ENCODE data around the gene RNASE13.

Gene RNASE13

GRCh38 chr14:21038441-21039422 lies 4.1 kb upstream of the RNASE13 start:
- Histone ChIP-seq H3K9ac (ENCODE audit: low read depth, low read length) (peak overlapping the region; percentile 51; the same call in 1 of the 2 replicates), H3K4me1 (ENCODE audit: insufficient read depth, low read length) (peaks cover 15% of the 10 kb centered on the region; the same call in 1 of the 2 replicates), H3K27me3 (ENCODE audit: insufficient read depth, low read length) (no peaks in the 10 kb centered on the region), H3K36me3 (ENCODE audit: insufficient read depth, low read depth, low read length) (no peaks in the 10 kb centered on the region), H3K4me3 (ENCODE audit: low read length) (no peak overlapping the region; the same call in 1 of the 2 replicates), H3K27ac (ENCODE audit: low read length) (no peak overlapping the region), H3K9me3 (ENCODE audit: insufficient read depth, low read depth, low read length) (no peaks in the 10 kb centered on the region)

DNA sequence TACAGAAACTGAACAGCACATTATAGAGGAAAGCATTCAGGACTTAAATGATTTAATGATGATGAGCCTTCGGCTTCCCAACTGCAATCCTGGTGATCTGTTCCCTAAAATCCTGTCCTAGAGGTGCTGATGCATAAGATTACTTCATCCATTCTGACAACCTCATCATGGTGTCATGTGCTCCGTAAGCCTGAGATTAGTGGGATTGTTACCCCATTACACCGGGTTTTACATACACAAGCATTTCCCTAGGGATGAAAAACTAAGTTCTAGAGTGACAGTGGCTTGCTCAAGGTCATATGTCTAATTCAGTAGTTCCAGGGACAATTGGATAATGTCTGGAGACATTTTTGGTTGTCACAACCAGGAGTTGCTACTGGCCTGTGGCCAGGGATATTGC lies 2.5 kb upstream of the RNASE13 start:
- Histone ChIP-seq H3K27ac (ENCODE audit: low read length) (no peak overlapping the region), H3K9ac (ENCODE audit: low read depth, low read length) (no peak overlapping the region), H3K4me3 (ENCODE audit: low read length) (no peak overlapping the region), H3K9me3 (ENCODE audit: insufficient read depth, low read depth, low read length) (no peaks in the 10 kb centered on the region), H3K4me1 (ENCODE audit: insufficient read depth, low read length) (peaks cover 15% of the 10 kb centered on the region; the same call in 1 of the 2 replicates), H3K27me3 (ENCODE audit: insufficient read depth, low read length) (no peaks in the 10 kb centered on the region), H3K36me3 (ENCODE audit: insufficient read depth, low read depth, low read length) (no peaks in the 10 kb centered on the region)

DNA sequence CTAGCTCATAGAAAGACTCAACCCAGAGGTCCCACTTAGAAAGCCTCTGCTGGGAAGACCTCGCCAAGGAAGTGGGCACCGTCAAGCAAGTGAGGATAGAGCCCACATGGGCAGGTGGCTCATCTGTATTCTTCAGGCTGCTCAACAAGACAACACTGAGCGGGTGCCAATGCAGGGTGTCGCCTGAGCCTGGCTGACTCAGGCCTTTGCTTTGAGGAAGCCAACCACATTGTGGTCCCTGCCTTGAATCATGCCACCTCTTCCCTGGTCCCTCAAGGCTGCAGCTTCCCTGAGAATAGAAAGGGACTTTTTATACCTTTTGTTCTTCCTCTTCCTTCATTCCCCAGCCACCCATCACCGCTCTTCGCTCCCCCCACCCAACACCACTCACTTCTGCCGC lies 2.1 kb upstream of the RNASE13 start:
- Histone ChIP-seq H3K27me3 (ENCODE audit: insufficient read depth, low read length) (0 out of 2 replicates have a peak, but pooled peaks cover 4% of the 10 kb centered on the region), H3K9ac (ENCODE audit: low read depth, low read length) (no peak overlapping the region), H3K27ac (ENCODE audit: low read length) (no peak overlapping the region), H3K4me3 (ENCODE audit: low read length) (no peak overlapping the region), H3K9me3 (ENCODE audit: insufficient read depth, low read depth, low read length) (no peaks in the 10 kb centered on the region), H3K36me3 (ENCODE audit: insufficient read depth, low read depth, low read length) (no peaks in the 10 kb centered on the region), H3K4me1 (ENCODE audit: insufficient read depth, low read length) (peaks cover 15% of the 10 kb centered on the region; the same call in 1 of the 2 replicates)

DNA sequence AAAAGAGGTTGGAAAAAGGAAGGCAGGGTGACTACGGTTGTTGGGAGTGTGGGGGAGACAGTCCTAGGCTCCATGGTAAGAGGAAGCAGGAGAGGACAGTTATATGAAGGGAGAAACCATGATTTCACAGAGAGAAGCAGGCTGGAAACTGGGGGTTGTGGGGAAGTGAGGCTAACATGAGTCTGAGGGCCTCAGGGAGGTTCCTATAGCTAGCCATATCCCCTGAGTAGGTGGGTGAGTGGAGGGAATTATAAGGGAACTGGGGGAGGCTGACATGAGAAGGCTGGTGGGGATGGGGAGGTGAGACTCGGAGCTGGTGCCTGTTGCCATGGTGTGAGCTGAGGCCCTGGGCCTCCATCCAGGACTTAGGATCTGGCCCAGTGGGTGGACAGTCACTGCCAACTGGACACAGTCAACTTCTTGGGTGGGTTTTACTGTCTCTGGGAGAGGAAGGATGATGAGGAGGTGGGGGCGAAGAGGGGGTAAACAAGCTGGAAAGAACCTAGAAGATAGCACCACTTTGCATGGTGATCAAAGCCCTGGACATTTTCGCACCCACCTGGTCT lies 1.4 kb downstream of the RNASE13 start:
- H3K9ac ChIP-seq (ENCODE audit: low read depth, low read length): no peak overlapping the region
- no peaks in the 10 kb centered on the region for H3K9me3 ChIP-seq (ENCODE audit: insufficient read depth, low read depth, low read length)
- H3K27me3 ChIP-seq (ENCODE audit: insufficient read depth, low read length): peaks cover 10% of the 10 kb centered on the region; the same call in 1 of the 2 replicates
- H3K27ac ChIP-seq (ENCODE audit: low read length): no peak overlapping the region
- no peak overlapping the region for H3K4me3 ChIP-seq (ENCODE audit: low read length)
- no peaks in the 10 kb centered on the region for H3K4me1 ChIP-seq (ENCODE audit: insufficient read depth, low read length)
- no peaks in the 10 kb centered on the region for H3K36me3 ChIP-seq (ENCODE audit: insufficient read depth, low read depth, low read length)

DNA sequence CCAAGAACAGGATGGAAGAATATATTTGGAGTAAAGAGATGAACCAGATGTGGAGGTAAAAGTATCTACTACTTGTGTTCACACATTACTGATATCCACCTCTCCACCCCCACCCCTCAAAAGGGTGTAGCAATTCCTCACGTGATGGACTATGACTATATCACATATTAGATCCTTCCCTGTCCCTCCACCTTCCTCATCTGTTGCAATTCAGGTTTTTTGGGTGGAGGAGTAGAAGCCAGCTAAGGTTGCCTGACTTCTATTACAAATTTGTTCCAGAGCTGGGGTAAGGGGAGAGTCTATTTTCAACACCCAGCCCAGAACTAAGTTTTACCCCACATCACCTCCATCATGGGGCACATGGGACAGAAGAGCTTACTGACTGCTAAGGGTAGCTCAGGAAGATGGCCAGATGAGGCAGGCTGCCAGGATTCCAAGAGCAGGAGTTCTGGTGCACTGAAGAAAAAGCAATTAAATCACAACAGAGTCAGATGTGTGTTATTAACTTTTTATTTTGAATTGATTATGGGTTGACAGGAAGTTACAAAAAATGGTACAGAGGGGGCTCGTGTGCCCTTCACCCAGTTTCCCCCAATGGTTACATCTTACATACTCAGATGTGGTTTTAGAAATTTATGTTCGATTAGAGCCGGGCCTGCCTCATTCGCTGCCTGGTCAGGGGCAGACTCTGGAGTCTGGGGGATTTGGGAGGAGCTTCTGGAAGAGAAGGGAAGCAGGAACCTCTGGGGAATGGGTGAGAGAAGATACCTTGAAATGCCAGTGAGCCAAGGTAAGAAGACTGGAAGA lies 2.1 kb downstream of the RNASE13 start:
- Histone ChIP-seq H3K9me3 (ENCODE audit: insufficient read depth, low read depth, low read length) (no peaks in the 10 kb centered on the region), H3K4me3 (ENCODE audit: low read length) (no peak overlapping the region), H3K27me3 (ENCODE audit: insufficient read depth, low read length) (peaks cover 10% of the 10 kb centered on the region), H3K27ac (ENCODE audit: low read length) (no peak overlapping the region), H3K4me1 (ENCODE audit: insufficient read depth, low read length) (no peaks in the 10 kb centered on the region), H3K36me3 (ENCODE audit: insufficient read depth, low read depth, low read length) (no peaks in the 10 kb centered on the region), H3K9ac (ENCODE audit: low read depth, low read length) (no peak overlapping the region)

- Histone ChIP-seq H3K27ac (ENCODE audit: low read length) (no peak overlapping the region), H3K4me3 (ENCODE audit: low read length) (no peak overlapping the region), H3K36me3 (ENCODE audit: insufficient read depth, low read depth, low read length) (no peaks in the 10 kb centered on the region), H3K4me1 (ENCODE audit: insufficient read depth, low read length) (peaks cover 9% of the 10 kb centered on the region; the same call in 1 of the 2 replicates), H3K9me3 (ENCODE audit: insufficient read depth, low read depth, low read length) (no peaks in the 10 kb centered on the region), H3K9ac (ENCODE audit: low read depth, low read length) (no peak overlapping the region), H3K27me3 (ENCODE audit: insufficient read depth, low read length) (peaks cover 21% of the 10 kb centered on the region)
Measured at GRCh38 chr14:21030531-21030930, 4.1 kb downstream of the RNASE13 start.

DNA sequence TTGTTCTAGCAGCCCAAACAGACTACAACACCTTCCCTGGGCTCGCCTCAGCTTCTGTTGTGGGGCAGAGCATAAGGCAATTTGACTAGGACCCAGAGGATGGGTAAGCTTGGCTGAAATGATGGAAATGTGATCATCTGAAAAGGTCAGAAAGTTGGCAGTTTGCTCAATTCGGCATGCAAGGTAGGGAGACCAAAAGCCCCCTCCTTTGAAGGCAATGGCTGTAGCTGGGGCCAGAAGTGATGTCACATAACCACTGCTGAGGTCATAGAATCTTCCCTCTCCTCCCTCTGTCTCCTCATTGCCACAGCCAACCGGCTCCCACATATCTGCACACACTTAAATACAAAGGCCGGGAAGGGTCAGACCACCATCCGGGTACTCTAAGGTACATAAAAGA lies 4.7 kb downstream of the RNASE13 start, which contains the start of gene TPPP2:
Gene TPPP2, plus strand, starts transcription at position 301 of the 400 bp plus-strand sequence. CDS start 365 bp downstream, outside the sequence.
- Histone ChIP-seq H3K27me3 (ENCODE audit: insufficient read depth, low read length) (peaks cover 21% of the 10 kb centered on the region), H3K36me3 (ENCODE audit: insufficient read depth, low read depth, low read length) (no peaks in the 10 kb centered on the region), H3K9ac (ENCODE audit: low read depth, low read length) (no peak within 1 kb of the TSS), H3K4me1 (ENCODE audit: insufficient read depth, low read length) (peaks cover 9% of the 10 kb centered on the region; the same call in 1 of the 2 replicates), H3K27ac (ENCODE audit: low read length) (no peak within 1 kb of the TSS), H3K9me3 (ENCODE audit: insufficient read depth, low read depth, low read length) (no peaks in the 10 kb centered on the region), H3K4me3 (ENCODE audit: low read length) (no peak within 1 kb of the TSS)

GRCh38 chr14:21026988-21027315 lies 7.7 kb downstream of the RNASE13 start:
- Histone ChIP-seq H3K4me3 (ENCODE audit: low read length) (peak overlapping the region; percentile 86; the same call in 1 of the 2 replicates), H3K36me3 (ENCODE audit: insufficient read depth, low read depth, low read length) (no peaks in the 10 kb centered on the region), H3K27ac (ENCODE audit: low read length) (no peak overlapping the region), H3K4me1 (ENCODE audit: insufficient read depth, low read length) (peaks cover 18% of the 10 kb centered on the region; the same call in 1 of the 2 replicates), H3K9me3 (ENCODE audit: insufficient read depth, low read depth, low read length) (no peaks in the 10 kb centered on the region), H3K27me3 (ENCODE audit: insufficient read depth, low read length) (peaks cover 47% of the 10 kb centered on the region), H3K9ac (ENCODE audit: low read depth, low read length) (no peak overlapping the region)

GRCh38 chr14:21026274-21026987 lies 8.2 kb downstream of the RNASE13 start:
- H3K4me1 ChIP-seq (ENCODE audit: insufficient read depth, low read length): peaks cover 18% of the 10 kb centered on the region; the same call in 1 of the 2 replicates
- peak overlapping the region; percentile 86 for H3K4me3 ChIP-seq (ENCODE audit: low read length)
- peak overlapping the region; percentile 76; the same call in 1 of the 2 replicates for H3K9ac ChIP-seq (ENCODE audit: low read depth, low read length)
- no peaks in the 10 kb centered on the region for H3K36me3 ChIP-seq (ENCODE audit: insufficient read depth, low read depth, low read length)
- H3K27me3 ChIP-seq (ENCODE audit: insufficient read depth, low read length): peaks cover 46% of the 10 kb centered on the region
- no peak overlapping the region for H3K27ac ChIP-seq (ENCODE audit: low read length)
- no peaks in the 10 kb centered on the region for H3K9me3 ChIP-seq (ENCODE audit: insufficient read depth, low read depth, low read length)

DNA sequence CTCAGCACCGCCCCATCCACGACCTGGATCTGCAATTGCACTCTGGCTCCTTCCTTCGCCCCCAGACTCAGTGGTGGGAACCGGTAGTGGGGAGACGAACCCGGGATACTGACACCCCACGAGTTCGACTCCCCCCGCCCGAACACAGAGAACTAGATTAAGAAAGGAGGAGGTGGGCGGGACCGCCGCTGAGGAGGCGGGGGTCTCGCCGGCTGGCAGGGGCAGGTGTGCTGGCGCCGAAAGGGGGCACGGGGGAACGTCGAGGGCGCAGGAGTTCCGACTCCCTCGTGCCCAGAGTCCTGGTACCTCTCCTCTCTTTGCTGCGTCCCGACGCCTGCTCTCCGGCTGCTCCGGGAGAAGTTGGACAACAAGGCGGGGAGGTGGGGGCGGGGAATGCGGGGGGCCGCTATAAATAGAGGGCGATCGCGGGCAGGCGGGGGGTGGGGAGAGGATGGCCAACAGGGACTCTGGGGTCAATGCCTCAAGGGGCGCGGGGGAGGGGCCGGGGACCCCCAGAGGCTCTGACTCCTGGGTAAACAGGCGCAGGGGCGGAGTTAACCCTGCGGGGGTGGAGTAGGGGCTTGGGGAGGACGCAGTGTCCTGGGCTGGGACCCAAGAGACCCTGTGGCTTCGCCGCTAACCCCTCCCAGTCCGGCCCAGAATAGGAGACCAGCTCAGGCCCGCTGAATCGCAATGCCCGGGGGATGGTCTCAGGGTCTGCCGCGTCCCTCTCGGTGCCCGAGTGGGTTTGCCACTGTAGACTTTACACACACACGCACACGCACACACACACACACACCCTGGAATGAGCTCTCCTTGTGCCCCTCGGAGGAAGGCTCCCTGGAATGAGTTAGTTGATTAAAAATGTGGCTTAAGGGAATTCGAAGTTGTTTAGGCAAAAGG lies 9.0 kb downstream of the RNASE13 start:
- H3K27ac ChIP-seq (ENCODE audit: low read length): no peak overlapping the region
- H3K4me3 ChIP-seq (ENCODE audit: low read length): peak overlapping the region; percentile 86

More for the DNA sequence above, 9.0 kb downstream of the RNASE13 start:
- Histone ChIP-seq H3K27me3 (ENCODE audit: insufficient read depth, low read length) (peaks cover 42% of the 10 kb centered on the region), H3K9me3 (ENCODE audit: insufficient read depth, low read depth, low read length) (no peaks in the 10 kb centered on the region), H3K9ac (ENCODE audit: low read depth, low read length) (peak overlapping the region; percentile 76; the same call in 1 of the 2 replicates), H3K36me3 (ENCODE audit: insufficient read depth, low read depth, low read length) (0 out of 2 replicates have a peak, but pooled peaks cover 2% of the 10 kb centered on the region), H3K4me1 (ENCODE audit: insufficient read depth, low read length) (peaks cover 18% of the 10 kb centered on the region; the same call in 1 of the 2 replicates)
